H9 (cell line): Measurements from ENCODE around the gene LILRA6. TPM values are rescaled to one million over a fixed set of nuclear protein-coding genes. Genes with fewer than 3 reads are reported as not detected.
"Not testable (repeated sequence)": the region's sequence is repeated elsewhere in the genome, so short reads cannot be mapped to it uniquely, and the experiment has no call there.

Source experiments
- DNase-seq: peaks from one replicate; pipeline ENCODE4 v3.0.0-alpha.2; 2017
- H2AFZ ChIP-seq: one replicate; pipeline ENCODE4 v1.6.1; 2013; ENCODE audit warnings: mild to moderate bottlenecking, low read length, control low read depth, moderate library complexity
- H2AK5ac ChIP-seq: 2 replicates; pipeline ENCODE4 v1.6.1; 2013; ENCODE audit warnings: low read length, control low read depth, mixed read lengths; ENCODE audit not compliant: insufficient read length
- H2BK120ac ChIP-seq: one replicate; pipeline ENCODE4 v1.6.1; 2013; ENCODE audit warnings: low read depth, mild to moderate bottlenecking, low read length, control low read depth, inconsistent platforms; ENCODE audit not compliant: poor library complexity, severe bottlenecking
- H2BK12ac ChIP-seq: 2 replicates; pipeline ENCODE4 v1.6.1; 2013; ENCODE audit warnings: low read length, control low read depth, mixed read lengths, low read depth; ENCODE audit not compliant: insufficient read length
- H2BK15ac ChIP-seq: 2 replicates; pipeline ENCODE4 v1.6.1; 2013; ENCODE audit warnings: low read depth, low read length, control low read depth
- H2BK20ac ChIP-seq: one replicate; pipeline ENCODE4 v1.6.1; 2013; ENCODE audit warnings: low read depth, mild to moderate bottlenecking, low read length, control low read depth, inconsistent platforms; ENCODE audit not compliant: poor library complexity, severe bottlenecking
- H2BK5ac ChIP-seq: 2 replicates; pipeline ENCODE4 v1.6.1; 2013; ENCODE audit warnings: low read length, control low read depth, mixed read lengths; ENCODE audit not compliant: insufficient read length
- H3K14ac ChIP-seq: 2 replicates; pipeline ENCODE4 v1.6.1; 2013; ENCODE audit warnings: low read length, control low read depth; ENCODE audit not compliant: insufficient read depth
- H3K18ac ChIP-seq: 2 replicates; pipeline ENCODE4 v1.6.1; 2013; ENCODE audit warnings: low read depth, mild to moderate bottlenecking, mixed read lengths, low read length, control low read depth; ENCODE audit not compliant: insufficient read length
- H3K23ac ChIP-seq: 2 replicates; pipeline ENCODE4 v1.6.1; 2013; ENCODE audit warnings: low read length, control low read depth, mixed read lengths, low read depth; ENCODE audit not compliant: insufficient read length
- H3K23me2 ChIP-seq: 2 replicates; pipeline ENCODE4 v1.6.1; 2013; ENCODE audit warnings: low read depth, mild to moderate bottlenecking, mixed read lengths, low read length, control low read depth; ENCODE audit not compliant: insufficient read length, poor library complexity, severe bottlenecking
- H3K27ac ChIP-seq: 2 replicates; pipeline ENCODE4 v1.5.1; 2013; ENCODE audit warnings: low read length, control low read depth, mixed read lengths, low read depth; ENCODE audit not compliant: insufficient read length
- H3K27me3 ChIP-seq: 2 replicates; pipeline ENCODE4 v1.6.1; 2013; ENCODE audit warnings: low read length, control low read depth, inconsistent platforms; ENCODE audit not compliant: insufficient read depth
- H3K4ac ChIP-seq: 2 replicates; pipeline ENCODE4 v1.6.1; 2013; ENCODE audit warnings: low read depth, mild to moderate bottlenecking, control low read depth, inconsistent platforms, low read length, moderate library complexity
- H3K4me1 ChIP-seq: 2 replicates; pipeline ENCODE4 v1.6.1; 2013; ENCODE audit warnings: low read length, control low read depth, inconsistent platforms; ENCODE audit not compliant: insufficient read depth
- H3K4me2 ChIP-seq: 2 replicates; pipeline ENCODE4 v1.6.1; 2013; ENCODE audit warnings: low read length, control low read depth, mixed read lengths; ENCODE audit not compliant: insufficient read length, insufficient read depth
- H3K56ac ChIP-seq: 2 replicates; pipeline ENCODE4 v1.6.1; 2013; ENCODE audit warnings: low read depth, mild to moderate bottlenecking, mixed read lengths, low read length, control low read depth; ENCODE audit not compliant: insufficient read length
- H3K79me1 ChIP-seq: 2 replicates; pipeline ENCODE4 v1.6.1; 2013; ENCODE audit warnings: low read depth, mild to moderate bottlenecking, moderate library complexity, low read length, control low read depth, inconsistent platforms; ENCODE audit not compliant: insufficient read depth, poor library complexity, severe bottlenecking
- H3K79me2 ChIP-seq: 2 replicates; pipeline ENCODE4 v1.6.1; 2013; ENCODE audit warnings: low read length, control low read depth, inconsistent platforms; ENCODE audit not compliant: insufficient read depth
- H3K9ac ChIP-seq: 2 replicates; pipeline ENCODE4 v1.6.1; 2013; ENCODE audit warnings: low read length, control low read depth, mixed read lengths; ENCODE audit not compliant: insufficient read length; ENCODE audit errors: extremely low read depth
- H3K9me3 ChIP-seq: one replicate; pipeline ENCODE4 v1.6.1; 2013; ENCODE audit warnings: low read depth, low read length, inconsistent platforms; ENCODE audit not compliant: control insufficient read depth
- H3T11ph ChIP-seq: one replicate; pipeline ENCODE4 v1.6.1; 2013; ENCODE audit warnings: mild to moderate bottlenecking, low read length, control low read depth, inconsistent platforms
- H4K20me1 ChIP-seq: one replicate; pipeline ENCODE4 v1.6.1; 2013; ENCODE audit not compliant: control insufficient read depth, insufficient read length, insufficient read depth
- H4K5ac ChIP-seq: 2 replicates; pipeline ENCODE4 v1.6.1; 2013; ENCODE audit warnings: low read depth, mild to moderate bottlenecking, mixed read lengths, low read length, control low read depth; ENCODE audit not compliant: insufficient read length
- H4K8ac ChIP-seq: replicated peaks from 2 replicates; pipeline ENCODE4 v1.6.1; 2013; ENCODE audit warnings: low read length, control low read depth, mixed read lengths, low read depth; ENCODE audit not compliant: insufficient read length
- H4K91ac ChIP-seq: 2 replicates; pipeline ENCODE4 v1.6.1; 2013; ENCODE audit warnings: low read depth, mild to moderate bottlenecking, moderate library complexity, mixed read lengths, low read length, control low read depth; ENCODE audit not compliant: insufficient read length
- H3K27ac Mint-ChIP-seq, 3 experiments: 2 replicates in 2 of 3; 3 replicates in 1 of 3; pipeline ENCODE4 v1.8.0; 2020 to 2021; ENCODE audit warnings: mixed read lengths in 3 of 3, mild to moderate bottlenecking in 1 of 3, moderate library complexity in 1 of 3
- H3K27me3 Mint-ChIP-seq: 2 replicates; pipeline ENCODE4 v1.8.0; 2021; ENCODE audit warnings: low read depth, mild to moderate bottlenecking, moderate library complexity, mixed read lengths
- H3K36me3 Mint-ChIP-seq, 3 experiments: 2 replicates in 2 of 3; 3 replicates in 1 of 3; pipeline ENCODE4 v1.8.0; 2020 to 2021; ENCODE audit warnings: low read depth in 3 of 3, mixed read lengths in 3 of 3; ENCODE audit not compliant: insufficient read depth in 1 of 3
- H3K4me1 Mint-ChIP-seq, 2 experiments: 2 replicates each; pipeline ENCODE4 v1.8.0; 2020; ENCODE audit warnings: mixed read lengths in 2 of 2
- H3K4me3 Mint-ChIP-seq, 2 experiments: 2 replicates in 1 of 2; 3 replicates in 1 of 2; pipeline ENCODE4 v1.8.0; 2020 to 2021; ENCODE audit warnings: mild to moderate bottlenecking in 2 of 2, mixed read lengths in 2 of 2, moderate library complexity in 1 of 2
- H3K9me3 Mint-ChIP-seq, 2 experiments: 2 replicates in 1 of 2; 3 replicates in 1 of 2; pipeline ENCODE4 v1.8.0; 2020; ENCODE audit warnings: mild to moderate bottlenecking in 2 of 2, mixed read lengths in 2 of 2, moderate library complexity in 1 of 2
- WGBS: extraction: QIAGEN DNeasy Blood & Tissue Kit; methylation state at CpG from one replicate; pipeline ENCODE4 v1.1.7; 2013; ENCODE audit warnings: missing lambda C conversion rate, low lambda C conversion rate, mixed read lengths; ENCODE audit not compliant: insufficient read length; ENCODE audit errors: extremely low coverage; 5-methylcytosine and 5-hydroxymethylcytosine counted together
- total RNA-seq: library from RNA; stranded (reverse); gene quantifications from 2 replicates; pipeline ENCODE4 v1.2.1, GENCODE V29; 2021

LILRA6 gene
- total RNA-seq, 1 experiment from 2014 or later, result not detected

- H3K79me1 ChIP-seq, H3K9me3 ChIP-seq, H2BK12ac ChIP-seq, H4K8ac ChIP-seq, H3K27ac Mint-ChIP-seq, H3K4ac ChIP-seq, H3K18ac ChIP-seq, H4K20me1 ChIP-seq, H3K36me3 Mint-ChIP-seq, H4K5ac ChIP-seq, H2BK120ac ChIP-seq, H4K91ac ChIP-seq, H3K14ac ChIP-seq, H3K9ac ChIP-seq, H3K27me3 ChIP-seq, H3K4me1 ChIP-seq, H3K4me1 Mint-ChIP-seq, H2AK5ac ChIP-seq, H3K23ac ChIP-seq, H3K27ac ChIP-seq, H3K4me2 ChIP-seq, H2BK20ac ChIP-seq, H3K4me3 Mint-ChIP-seq, H2BK15ac ChIP-seq, H2AFZ ChIP-seq, H3K23me2 ChIP-seq, H3K56ac ChIP-seq, H2BK5ac ChIP-seq, H3K79me2 ChIP-seq, H3T11ph ChIP-seq, DNase-seq: not testable (repeated sequence)
- Mint-ChIP-seq H3K27me3 (peaks cover 51% of the 10 kb centered on the region), H3K9me3 (peaks cover 0 to 60% of the 10 kb centered on the region in 2 experiments; a peak in 2 of 5 replicates)
- WGBS, result no CpG with 5 or more reads among the region's 4 CpGs
These were observed 37.4 kb upstream of the LILRA6 start for GRCh38 chr19:54280025-54280424.
